ENCODE data around the gene PXN. TPM values are rescaled to one million over a fixed set of nuclear protein-coding genes. Genes with fewer than 3 reads are reported as not detected.

The PXN gene
- total RNA-seq, 2 experiments from 2014 or later, result 229 to 230 TPM

GRCh38 chr12:120211904-120212283 lies 53.6 kb downstream of the PXN start:
- no peak overlapping the region for H3K27ac ChIP-seq (ENCODE audit: low read depth in 1 of 2, low read length in 2 of 2)
- H3K36me3 Mint-ChIP-seq (ENCODE audit: low read depth), result peaks cover 69% of the 10 kb centered on the region

GRCh38 chr12:120211243-120211903 lies 54.2 kb downstream of the PXN start:
- no peaks in the 10 kb centered on the region for H3K4me1 ChIP-seq (ENCODE audit: insufficient read depth, low read length)
- DNase-seq (no peak), ATAC-seq (ENCODE audit: poor library complexity) (no peak)
- H3K36me3 ChIP-seq (ENCODE audit: insufficient read depth, low read length), result peaks cover 77% of the 10 kb centered on the region
- peak overlapping the region; percentile 51 for H3K27ac Mint-ChIP-seq
- no peak for TF ChIP-seq CTCF (IDR thresholded peaks at IDR 0.05)
- POLR2A ChIA-PET, result interaction anchor here (1.0 to 3.5 kb wide), 3 partner anchors 10 to 80 kb away, joined by 3 to 18 read pairs (median 5); partner anchors contain the start of genes RNU4-2 and RPLP0
- no peak overlapping the region for H3K27ac ChIP-seq (ENCODE audit: low read depth in 1 of 2, low read length in 2 of 2)
- peaks cover 74% of the 10 kb centered on the region for H3K36me3 Mint-ChIP-seq (ENCODE audit: low read depth)
- intact Hi-C loops (cut with DNase I, micrococcal nuclease), result no loop called here
- H3K4me3 ChIP-seq (ENCODE audit: low read length), result no peak overlapping the region
- CTCF ChIA-PET, result interaction anchor here (0.6 kb wide), 1 partner anchor 86 kb away, joined by 4 read pairs; no protein-coding TSS in a partner anchor
- H3K9me3 ChIP-seq (ENCODE audit: control insufficient read depth in 1 of 2, insufficient read depth in 1 of 2, low read length in 2 of 2), result no peaks in the 10 kb centered on the region
- H3K4me1 Mint-ChIP-seq (ENCODE audit: low read depth), result no peaks in the 10 kb centered on the region
- H3K27me3 ChIP-seq (ENCODE audit: control insufficient read depth in 1 of 2, insufficient read depth in 2 of 2, low read length in 2 of 2), result no peaks in the 10 kb centered on the region
- no peak overlapping the region for H3K4me3 Mint-ChIP-seq
- no peaks in the 10 kb centered on the region for H3K9me3 Mint-ChIP-seq
- no peaks in the 10 kb centered on the region for H3K27me3 Mint-ChIP-seq

More at GRCh38 chr12:120211904-120212283, 53.6 kb downstream of the PXN start:
- ATAC-seq (ENCODE audit: poor library complexity), result no peak
- Mint-ChIP-seq H3K4me1 (ENCODE audit: low read depth) (no peaks in the 10 kb centered on the region), H3K4me3 (no peak overlapping the region), H3K27me3 (no peaks in the 10 kb centered on the region), H3K27ac (peak overlapping the region; percentile 51), H3K9me3 (no peaks in the 10 kb centered on the region)
- intact Hi-C loops (cut with DNase I, micrococcal nuclease), result no loop called here
- ChIA-PET POLR2A (interaction anchor here (3.5 kb wide), 1 partner anchor 11 kb away, joined by 18 read pairs; the partner anchor contains the start of gene RPLP0), CTCF (no interaction called here)
- Histone ChIP-seq H3K9me3 (ENCODE audit: control insufficient read depth in 1 of 2, insufficient read depth in 1 of 2, low read length in 2 of 2) (no peaks in the 10 kb centered on the region), H3K4me3 (ENCODE audit: low read length) (no peak overlapping the region), H3K27me3 (ENCODE audit: control insufficient read depth in 1 of 2, insufficient read depth in 2 of 2, low read length in 2 of 2) (no peaks in the 10 kb centered on the region), H3K4me1 (ENCODE audit: insufficient read depth, low read length) (no peaks in the 10 kb centered on the region), H3K36me3 (ENCODE audit: insufficient read depth, low read length) (peaks cover 79% of the 10 kb centered on the region)
- no peak for TF ChIP-seq CTCF (IDR thresholded peaks at IDR 0.05)
- no peak for DNase-seq

GRCh38 chr12:120209851-120210250 lies 55.7 kb downstream of the PXN start:
- ChIA-PET CTCF (no interaction called here), POLR2A (interaction anchor here (1.4 to 3.5 kb wide), 3 partner anchors 9 to 82 kb away, joined by 5 to 18 read pairs (median 5); partner anchors contain the start of genes RNU4-2 and RPLP0)
- no peaks in the 10 kb centered on the region for H3K4me1 Mint-ChIP-seq (ENCODE audit: low read depth)
- TF ChIP-seq CTCF (IDR thresholded peaks at IDR 0.05), result no peak
- peaks cover 66% of the 10 kb centered on the region for H3K36me3 Mint-ChIP-seq (ENCODE audit: low read depth)
- Histone ChIP-seq H3K27ac (ENCODE audit: low read depth in 1 of 2, low read length in 2 of 2) (no peak overlapping the region), H3K9me3 (ENCODE audit: control insufficient read depth in 1 of 2, insufficient read depth in 1 of 2, low read length in 2 of 2) (no peaks in the 10 kb centered on the region), H3K4me3 (ENCODE audit: low read length) (no peak overlapping the region), H3K4me1 (ENCODE audit: insufficient read depth, low read length) (no peaks in the 10 kb centered on the region), H3K27me3 (ENCODE audit: control insufficient read depth in 1 of 2, insufficient read depth in 2 of 2, low read length in 2 of 2) (no peaks in the 10 kb centered on the region), H3K36me3 (ENCODE audit: insufficient read depth, low read length) (peaks cover 62% of the 10 kb centered on the region)
- H3K4me3 Mint-ChIP-seq, result no peak overlapping the region
- DNase-seq, result no peak
- intact Hi-C loops (cut with DNase I, micrococcal nuclease), result loop anchor here in 1 of 2 experiments (10.0 kb wide), 1 partner anchor 195 kb away; no protein-coding TSS in a partner anchor
- H3K9me3 Mint-ChIP-seq, result no peaks in the 10 kb centered on the region
- no peak overlapping the region for H3K27ac Mint-ChIP-seq
- no peak for ATAC-seq (ENCODE audit: poor library complexity)
- no peaks in the 10 kb centered on the region for H3K27me3 Mint-ChIP-seq
